H1 (cell line): ENCODE measurements around the gene ACAD10. TPM values are rescaled to one million over a fixed set of nuclear protein-coding genes. Genes with fewer than 3 reads are reported as not detected.

Experiments
- CTCF ChIA-PET: fragments of 300-600 bp; sonication (Branson Sonifier 250); formaldehyde crosslinking; loops from one replicate; lab custom pipeline; 2021; ENCODE audit not compliant: partially characterized antibody; lab: Charles Lee
- POLR2A ChIA-PET: fragments of 300-600 bp; sonication (Branson Sonifier 250); formaldehyde crosslinking; loops from one replicate; lab custom pipeline; 2021; ENCODE audit warnings: inconsistent platforms; ENCODE audit not compliant: partially characterized antibody; lab: Charles Lee
- DNase-seq, 2 experiments: peaks; one replicate each; pipeline versions ENCODE4 v3.0.0 to v3.0.0-alpha.2; 2010 to 2022; ENCODE audit warnings: low spot score in 2 of 2, low read depth in 1 of 2, mixed read lengths in 1 of 2
- FAIRE-seq: peaks from 2 replicates; lab custom pipeline; 2011; peaks lifted over from hg19 to GRCh38; lab: Jason Lieb, UNC
- H2AFZ ChIP-seq: 2 replicates; pipeline ENCODE4 v1.8.1; 2012; ENCODE audit warnings: low read length, inconsistent platforms
- H2AK5ac ChIP-seq: 2 replicates; pipeline ENCODE4 v1.6.1; 2013; ENCODE audit warnings: low read depth, low read length
- H2BK120ac ChIP-seq: replicated peaks from 2 replicates; pipeline ENCODE3; 2013; ENCODE audit warnings: low read depth, low read length, inconsistent platforms
- H2BK12ac ChIP-seq: 2 replicates; pipeline ENCODE4 v1.6.1; 2013; ENCODE audit warnings: low read depth, low read length
- H2BK15ac ChIP-seq: 2 replicates; pipeline ENCODE4 v1.6.1; 2013; ENCODE audit warnings: low read length
- H2BK20ac ChIP-seq: 2 replicates; pipeline ENCODE4 v1.6.1; 2013; ENCODE audit warnings: low read length
- H2BK5ac ChIP-seq: 2 replicates; pipeline ENCODE4 v1.6.1; 2013; ENCODE audit warnings: low read depth, low read length
- H3K14ac ChIP-seq: 2 replicates; pipeline ENCODE4 v1.6.1; 2013; ENCODE audit warnings: inconsistent platforms; ENCODE audit not compliant: insufficient read length
- H3K18ac ChIP-seq: 2 replicates; pipeline ENCODE4 v1.6.1; 2013; ENCODE audit warnings: low read length; ENCODE audit errors: extremely low read depth
- H3K23ac ChIP-seq: 2 replicates; pipeline ENCODE4 v1.6.1; 2013; ENCODE audit warnings: inconsistent platforms; ENCODE audit not compliant: insufficient read length
- H3K23me2 ChIP-seq: 2 replicates; pipeline ENCODE4 v1.6.1; 2013; ENCODE audit warnings: low read depth, low read length
- H3K27ac ChIP-seq: 2 replicates; pipeline ENCODE4 v1.6.1; 2011; ENCODE audit warnings: low read depth, low read length, inconsistent platforms
- H3K27me3 ChIP-seq, 4 experiments: replicated peaks in 1 of 4; 1 replicate in 1 of 4; 2 replicates in 3 of 4; pipeline versions ENCODE4 v1.6.1 to v1.8.1; 2011 to 2013; ENCODE audit warnings: low read length in 3 of 4, mild to moderate bottlenecking in 3 of 4, inconsistent platforms in 2 of 4, mixed read lengths in 2 of 4, moderate library complexity in 1 of 4; ENCODE audit not compliant: control insufficient read depth in 3 of 4, insufficient read depth in 3 of 4; ENCODE audit errors: extremely low read depth in 1 of 4
- H3K36me3 ChIP-seq, 4 experiments: 2 replicates each; pipeline versions ENCODE4 v1.6.1 to v1.8.1; 2011 to 2013; ENCODE audit warnings: mild to moderate bottlenecking in 4 of 4, low read length in 3 of 4, moderate library complexity in 2 of 4, control low read depth in 1 of 4, inconsistent platforms in 1 of 4; ENCODE audit not compliant: insufficient read depth in 4 of 4, control insufficient read depth in 2 of 4
- H3K4ac ChIP-seq: replicated peaks from 2 replicates; pipeline ENCODE3; 2013; ENCODE audit warnings: low read length, low read depth, mixed read lengths, inconsistent platforms; ENCODE audit not compliant: insufficient read length
- H3K4me1 ChIP-seq, 4 experiments: replicated peaks in 1 of 4; 1 replicate in 1 of 4; 2 replicates in 3 of 4; pipeline versions ENCODE4 v1.6.1 to v1.8.1; 2011 to 2013; ENCODE audit warnings: low read length in 3 of 4, inconsistent platforms in 2 of 4, mixed read lengths in 1 of 4; ENCODE audit not compliant: insufficient read depth in 4 of 4, control insufficient read depth in 3 of 4
- H3K4me2 ChIP-seq, 2 experiments: 2 replicates each; pipeline versions ENCODE4 v1.6.1 to v1.8.1; 2011 to 2013; ENCODE audit warnings: low read depth in 2 of 2, low read length in 2 of 2, control low read depth in 1 of 2, inconsistent platforms in 1 of 2, mild to moderate bottlenecking in 1 of 2; ENCODE audit not compliant: insufficient read depth in 1 of 2
- H3K4me3 ChIP-seq, 4 experiments: fragments of 200-600, 300-600 bp in 1 of 4; sonication (generic), shearing (Covaris generic), sonication (Bioruptor Twin) in 1 of 4; 2 replicates each; pipeline versions ENCODE4 v1.5.1 to v1.8.1; 2011 to 2016; ENCODE audit warnings: low read length in 4 of 4, low read depth in 3 of 4, control low read depth in 2 of 4, inconsistent platforms in 2 of 4, mild to moderate bottlenecking in 2 of 4, mixed read lengths in 1 of 4, moderate library complexity in 1 of 4; ENCODE audit not compliant: insufficient read depth in 2 of 4; ENCODE audit errors: extremely low read depth in 1 of 4
- H3K56ac ChIP-seq: replicated peaks from 2 replicates; pipeline ENCODE3; 2013; ENCODE audit warnings: low read depth, mild to moderate bottlenecking, mixed read lengths, low read length, inconsistent platforms; ENCODE audit not compliant: insufficient read length
- H3K79me1 ChIP-seq: 2 replicates; pipeline ENCODE4 v1.6.1; 2013; ENCODE audit warnings: low read depth, low read length, control low read depth
- H3K79me2 ChIP-seq, 2 experiments: 2 replicates each; pipeline versions ENCODE4 v1.6.1 to v1.8.1; 2012 to 2013; ENCODE audit warnings: low read length in 2 of 2, mild to moderate bottlenecking in 2 of 2, inconsistent platforms in 1 of 2; ENCODE audit not compliant: insufficient read depth in 2 of 2, control insufficient read depth in 1 of 2
- H3K9ac ChIP-seq, 4 experiments: replicated peaks in 1 of 4; 1 replicate in 1 of 4; 2 replicates in 3 of 4; pipeline versions ENCODE4 v1.6.1 to v1.8.1; 2011 to 2013; ENCODE audit warnings: low read depth in 3 of 4, low read length in 3 of 4, control low read depth in 2 of 4, mild to moderate bottlenecking in 2 of 4, moderate library complexity in 2 of 4, inconsistent platforms in 1 of 4; ENCODE audit errors: extremely low read depth in 1 of 4
- H3K9me3 ChIP-seq, 2 experiments: 2 replicates each; pipeline versions ENCODE4 v1.6.1 to v1.8.1; 2012 to 2013; ENCODE audit warnings: mild to moderate bottlenecking in 2 of 2, moderate library complexity in 2 of 2, control low read depth in 1 of 2, inconsistent platforms in 1 of 2, low read depth in 1 of 2, low read length in 1 of 2, mixed read lengths in 1 of 2; ENCODE audit not compliant: insufficient read depth in 2 of 2
- H4K20me1 ChIP-seq, 2 experiments: replicated peaks in 1 of 2; 2 replicates each; pipeline versions ENCODE3 to v1.8.1; 2011 to 2013; ENCODE audit warnings: inconsistent platforms in 2 of 2, low read length in 2 of 2, mild to moderate bottlenecking in 1 of 2; ENCODE audit not compliant: insufficient read depth in 2 of 2, control insufficient read depth in 1 of 2
- H4K5ac ChIP-seq: 2 replicates; pipeline ENCODE4 v1.6.1; 2013; ENCODE audit warnings: low read length, low read depth, mixed read lengths, inconsistent platforms; ENCODE audit not compliant: insufficient read length
- H4K8ac ChIP-seq: 2 replicates; pipeline ENCODE4 v1.8.0; 2013; ENCODE audit warnings: mild to moderate bottlenecking, moderate library complexity, low read length, inconsistent platforms; ENCODE audit not compliant: insufficient read depth; ENCODE audit errors: extremely low read depth
- H4K91ac ChIP-seq: replicated peaks from 2 replicates; pipeline ENCODE3; 2013; ENCODE audit warnings: low read length, mixed read lengths, inconsistent platforms; ENCODE audit not compliant: insufficient read length
- CBX5 ChIP-seq: fragments of 300-800, 300-1000 bp; sonication (generic); IDR thresholded peaks from 2 replicates; pipeline ENCODE4 v1.7.1; 2016; ENCODE audit warnings: antibody characterized with exemption, low read length, low read depth
- CBX8 ChIP-seq: fragments of 300-800, 300-1000 bp; sonication (generic); IDR thresholded peaks from 2 replicates; pipeline ENCODE4 v1.7.1; 2016; ENCODE audit warnings: low read depth, low read length, borderline replicate concordance
- CREB1 ChIP-seq: IDR thresholded peaks from 2 replicates; pipeline ENCODE4 v1.6.1; 2012; ENCODE audit warnings: inconsistent platforms
- E2F6 ChIP-seq: IDR thresholded peaks from 2 replicates; pipeline ENCODE4 v1.6.1; 2012; ENCODE audit warnings: inconsistent platforms
- GABPA ChIP-seq: IDR thresholded peaks from 2 replicates; pipeline ENCODE4 v1.6.1; 2011; ENCODE audit warnings: mild to moderate bottlenecking, low read length, moderate library complexity, borderline replicate concordance; ENCODE audit not compliant: insufficient read depth
- HDAC6 ChIP-seq: IDR thresholded peaks from one replicate; pipeline ENCODE4 v1.7.1; 2012; ENCODE audit warnings: low read depth, mild to moderate bottlenecking, inconsistent platforms, low read length, moderate library complexity
- SIRT6 ChIP-seq: IDR thresholded peaks from one replicate; pipeline ENCODE4 v1.7.1; 2012; ENCODE audit warnings: low read length, inconsistent platforms
- SP4 ChIP-seq: IDR thresholded peaks from 2 replicates; pipeline ENCODE4 v1.6.1; 2012; ENCODE audit warnings: low read length, inconsistent platforms
- WGBS, 2 experiments: shearing (Covaris generic) in 1 of 2; methylation state at CpG; one replicate each; pipeline versions ENCODE4 v1.1.6 to v1.1.7; 2013 to 2015; ENCODE audit warnings: low lambda C conversion rate in 2 of 2, mixed read lengths in 2 of 2, inconsistent platforms in 1 of 2, low coverage in 1 of 2, missing lambda C conversion rate in 1 of 2; ENCODE audit not compliant: insufficient replicate concordance in 2 of 2, insufficient coverage in 1 of 2, insufficient read length in 1 of 2; ENCODE audit errors: extremely low coverage in 1 of 2, missing lambda C conversion rate in 1 of 2; 5-methylcytosine and 5-hydroxymethylcytosine counted together
- polyA plus RNA-seq, 7 experiments: library from polyadenylated mRNA; depleted of rRNA in 3 of 7; stranded (reverse) in 5 of 7; unstranded in 2 of 7; fragments of >200 nt in 5 of 7; fragments of 200-250 nt in 2 of 7; gene quantifications; 1 replicate in 5 of 7; 2 replicates in 1 of 7; 4 replicates in 1 of 7; pipeline versions ENCODE4 v1.2.1 to v1.2.3, GENCODE V29; 2011 to 2013; ENCODE audit warnings: missing spikeins in 2 of 7, mixed read lengths in 2 of 7
- total RNA-seq: library from RNA; stranded (reverse); fragmentation: NEBNext Ultra II Directional; extraction: Animal tissue kit (Norgen Biotek cat#: 25700); gene quantifications from 2 replicates; pipeline ENCODE4 v1.2.1, GENCODE V29; 2021
- TF ChIP-seq, protein P1 (sequence below): IDR thresholded peaks from 2 replicates; pipeline ENCODE4 v1.6.1; 2011; ENCODE audit warnings: low read depth, mild to moderate bottlenecking, low read length; ENCODE audit not compliant: insufficient read depth

ACAD10 gene
- total and polyA plus RNA-seq, 2 of the 8 experiments (the other 6 are each of a cell fraction or from before 2014, with no cell fraction given) = 17.3 to 23.3 TPM

- ChIA-PET POLR2A (interaction anchor here (0.9 kb wide), 1 partner anchor 47 kb away, joined by 3 read pairs; the partner anchor contains the start of genes ACAD10 and BRAP), CTCF (interaction anchor here (0.7 kb wide), 1 partner anchor 22 kb away, joined by 3 read pairs; no protein-coding TSS in a partner anchor)
- H3K9me3 ChIP-seq = no peaks in the 10 kb centered on the region
- no peak overlapping the region for H4K8ac ChIP-seq
- H3K4me1 ChIP-seq = no peaks in the 10 kb centered on the region
- no peaks in the 10 kb centered on the region for H3K79me1 ChIP-seq
- H2AFZ ChIP-seq = no peak overlapping the region
- peaks cover 0 to 5% of the 10 kb centered on the region in 2 experiments for H4K20me1 ChIP-seq
- DNase-seq = no peak
- no peak overlapping the region for H3K4me2 ChIP-seq
- H3K36me3 ChIP-seq = peaks cover 0 to 10% (median 0%) of the 10 kb centered on the region in 4 experiments; a peak in 3 of 8 replicates
- H2BK12ac ChIP-seq = no peak overlapping the region
- TF ChIP-seq E2F6 = no peak
- TF ChIP-seq HDAC6 = no peak
- no peak for TF ChIP-seq CBX5
- TF ChIP-seq GABPA = no peak
- TF ChIP-seq CBX8 = no peak
- TF ChIP-seq SP4 = no peak
- no peak for TF ChIP-seq SIRT6
- TF ChIP-seq, protein P1, sequence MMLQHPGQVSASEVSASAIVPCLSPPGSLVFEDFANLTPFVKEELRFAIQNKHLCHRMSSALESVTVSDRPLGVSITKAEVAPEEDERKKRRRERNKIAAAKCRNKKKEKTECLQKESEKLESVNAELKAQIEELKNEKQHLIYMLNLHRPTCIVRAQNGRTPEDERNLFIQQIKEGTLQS = no peak
- TF ChIP-seq CREB1 = no peak
- no peak overlapping the region for H3K56ac ChIP-seq
- H3K4ac ChIP-seq = no peak overlapping the region
- H3K27me3 ChIP-seq = no peaks in the 10 kb centered on the region
- no peak overlapping the region for H3K4me3 ChIP-seq
- no peak overlapping the region for H2AK5ac ChIP-seq
- no peak overlapping the region for H2BK15ac ChIP-seq
- H4K5ac ChIP-seq = no peak overlapping the region
- no peak overlapping the region for H4K91ac ChIP-seq
- no peak overlapping the region for H3K18ac ChIP-seq
- H3K27ac ChIP-seq = no peak overlapping the region
- WGBS, 2 experiments = 97% methylated on average over 4 of the region's 4 CpGs; no CpG with 5 or more reads in 1 of the 2 experiments
- H2BK5ac ChIP-seq = no peak overlapping the region
- H2BK20ac ChIP-seq = no peak overlapping the region
- no peak overlapping the region for H3K14ac ChIP-seq
- H3K9ac ChIP-seq = no peak overlapping the region
- H2BK120ac ChIP-seq = no peak overlapping the region
- no peaks in the 10 kb centered on the region; the same call in 1 of the 2 replicates for H3K23me2 ChIP-seq
- FAIRE-seq = no peak
- no peaks in the 10 kb centered on the region for H3K79me2 ChIP-seq
- no peak overlapping the region for H3K23ac ChIP-seq
Measured at GRCh38 chr12:111732786-111733185, 46.9 kb downstream of the ACAD10 start.
